Spleen (tissue), 11 donors: ENCODE data around the gene LRRC4C. TPM values are rescaled to one million over a fixed set of nuclear protein-coding genes. Genes with fewer than 3 reads are reported as not detected.

Experiments
- DNase-seq: peaks from one replicate; pipeline ENCODE4 v3.0.0-alpha.2; 2020
- H3K27ac ChIP-seq, 8 donors: fragments of 200-600 bp; sonication (generic) in 7 of 8; 1 replicate in 4 of 8; 2 replicates in 4 of 8; pipeline versions ENCODE4 v1.5.0 to v1.8.0; 2016 to 2021; ENCODE audit warnings: inconsistent platforms in 4 of 8, mild to moderate bottlenecking in 4 of 8, moderate library complexity in 1 of 8
- H3K27me3 ChIP-seq, 7 donors: fragments of 200-600 bp; sonication (generic) in 6 of 7; replicated peaks in 1 of 7; 1 replicate in 4 of 7; 2 replicates in 3 of 7; pipeline versions ENCODE4 v1.5.0 to v1.8.0; 2016 to 2021; ENCODE audit warnings: inconsistent platforms in 3 of 7, mild to moderate bottlenecking in 1 of 7
- H3K36me3 ChIP-seq, 6 donors: fragments of 200-600 bp; sonication (generic) in 5 of 6; 1 replicate in 4 of 6; 2 replicates in 2 of 6; pipeline versions ENCODE4 v1.5.0 to v1.8.0; 2016 to 2021; ENCODE audit warnings: inconsistent platforms in 2 of 6
- H3K4me1 ChIP-seq, 6 donors: fragments of 200-600 bp; sonication (generic) in 5 of 6; 1 replicate in 3 of 6; 2 replicates in 3 of 6; pipeline versions ENCODE4 v1.5.0 to v1.8.0; 2016 to 2021; ENCODE audit warnings: inconsistent platforms in 3 of 6
- H3K4me3 ChIP-seq, 8 donors: fragments of 200-600 bp; sonication (generic) in 7 of 8; 1 replicate in 4 of 8; 2 replicates in 4 of 8; pipeline versions ENCODE4 v1.5.0 to v1.8.0; 2016 to 2021; ENCODE audit warnings: inconsistent platforms in 4 of 8, mild to moderate bottlenecking in 4 of 8, moderate library complexity in 2 of 8
- H3K9me3 ChIP-seq, 8 donors: fragments of 200-600 bp; sonication (generic) in 7 of 8; 1 replicate in 4 of 8; 2 replicates in 4 of 8; pipeline versions ENCODE4 v1.5.0 to v1.8.0; 2016 to 2021; ENCODE audit warnings: inconsistent platforms in 4 of 8
- POLR2A ChIP-seq, 3 donors: fragments of 450-650 bp; IDR thresholded peaks; one replicate each; pipeline ENCODE4 v1.5.1; 2017; ENCODE audit warnings: antibody characterized with exemption in 3 of 3, mild to moderate bottlenecking in 1 of 3
- POLR2AphosphoS5 ChIP-seq, 3 donors: sonication (generic); formaldehyde crosslinking; IDR thresholded peaks; one replicate each; pipeline ENCODE4 v1.5.1; 2017; ENCODE audit warnings: antibody characterized with exemption in 3 of 3
- WGBS, 5 donors: extraction: QIAGEN DNeasy Blood & Tissue Kit in 3 of 5; methylation state at CpG; one replicate each; pipeline versions ENCODE4 v1.1.5 to v1.1.7; 2013 to 2018; 5-methylcytosine and 5-hydroxymethylcytosine counted together
- intact Hi-C: fragments of 100-400 bp; cut with DNase I; formaldehyde crosslinking; loops from one replicate; pipeline ENCODE4 v1.15.0; 2023; ENCODE audit warnings: low total_unique reads
- polyA plus RNA-seq, 3 donors: library from polyadenylated mRNA; stranded (reverse); fragments of 200-250 nt; gene quantifications; one replicate each; pipeline ENCODE4 v1.2.1, GENCODE V29; 2013
- total RNA-seq, 7 donors: library from RNA; depleted of rRNA in 3 of 7; stranded (reverse); fragments of >200 nt in 3 of 7; fragmentation: NEBNext Ultra II Directional in 4 of 7; extraction: Animal tissue kit (Norgen Biotek cat#: 25700) in 4 of 7; gene quantifications; one replicate each; pipeline versions ENCODE4 v1.1.0 to v1.2.1, GENCODE V29; 2016 to 2021
- TF ChIP-seq, protein P1 (sequence below), 11 experiments: fragments of 200-600 bp in 7 of 11; fragments of 450-650 bp in 4 of 11; sonication (generic) in 4 of 11; IDR thresholded peaks in 8 of 11; conservative IDR thresholded peaks in 3 of 11; 1 replicate in 7 of 11; 2 replicates in 4 of 11; pipeline versions ENCODE4 v1.4.0 to v1.8.0; 2016 to 2021; ENCODE audit warnings: antibody characterized with exemption in 11 of 11, inconsistent platforms in 4 of 11, mild to moderate bottlenecking in 1 of 11
- donor health status: healthy with polysubstance abuse.
- donor health status: DM: no; HTN: no; CAD: no; lungs with moderate emphysema.
- donor health status: DM: no; HTN: no; CAD: no.
- donor health status: Bipolar disorder and iron deficiency.
- donor health status: healthy.
- donor health status: DM: no; HTN: no; CAD: no.
- donor health status: DM: yes; HTN: yes; CAD: no.

Gene LRRC4C
- total and polyA plus RNA-seq, 10 donors = 0.15 to 8.9 (median 1.9) TPM

- 8 to 34% (median 19%) methylated on average over 1 of the region's 1 CpG for WGBS, 5 donors
- H3K4me1 ChIP-seq = no peaks in the 10 kb centered on the region
Observed at GRCh38 chr11:40125054-40125453, 1334.4 kb downstream of the LRRC4C start.

DNA sequence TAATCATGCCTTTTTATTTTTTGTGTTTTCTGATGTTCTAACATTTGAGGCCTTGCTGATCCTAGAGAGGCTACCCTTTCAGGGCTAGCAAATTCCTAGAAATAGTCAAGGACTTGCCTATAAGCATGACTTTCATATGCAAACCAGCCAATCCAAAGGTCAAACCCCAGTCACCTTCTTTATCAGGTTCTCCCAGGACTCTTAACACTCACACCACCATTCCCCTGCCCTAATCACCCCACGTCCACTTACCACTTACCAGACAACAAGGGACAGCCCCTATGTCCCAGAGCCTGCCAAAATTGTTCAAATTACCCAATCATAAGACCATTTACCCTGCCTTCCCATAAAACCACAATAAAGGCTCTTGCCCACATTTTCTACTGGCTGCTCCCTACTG, 1339.8 kb downstream of the LRRC4C start:
- intact Hi-C loops = no loop called here
- no peaks in the 10 kb centered on the region for H3K4me1 ChIP-seq

More at GRCh38 chr11:40125054-40125453, 1334.4 kb downstream of the LRRC4C start:
- Histone ChIP-seq H3K27me3 (no peaks in the 10 kb centered on the region), H3K36me3 (no peaks in the 10 kb centered on the region), H3K4me3 (no peak overlapping the region), H3K9me3 (peaks cover 0 to 15% (median 9%) of the 10 kb centered on the region in 8 donors), H3K27ac (no peak overlapping the region)
- intact Hi-C loops = no loop called here
- no peak for DNase-seq
- TF ChIP-seq POLR2A (IDR thresholded peaks at IDR 0.05) = no peak
- TF ChIP-seq, protein P1, sequence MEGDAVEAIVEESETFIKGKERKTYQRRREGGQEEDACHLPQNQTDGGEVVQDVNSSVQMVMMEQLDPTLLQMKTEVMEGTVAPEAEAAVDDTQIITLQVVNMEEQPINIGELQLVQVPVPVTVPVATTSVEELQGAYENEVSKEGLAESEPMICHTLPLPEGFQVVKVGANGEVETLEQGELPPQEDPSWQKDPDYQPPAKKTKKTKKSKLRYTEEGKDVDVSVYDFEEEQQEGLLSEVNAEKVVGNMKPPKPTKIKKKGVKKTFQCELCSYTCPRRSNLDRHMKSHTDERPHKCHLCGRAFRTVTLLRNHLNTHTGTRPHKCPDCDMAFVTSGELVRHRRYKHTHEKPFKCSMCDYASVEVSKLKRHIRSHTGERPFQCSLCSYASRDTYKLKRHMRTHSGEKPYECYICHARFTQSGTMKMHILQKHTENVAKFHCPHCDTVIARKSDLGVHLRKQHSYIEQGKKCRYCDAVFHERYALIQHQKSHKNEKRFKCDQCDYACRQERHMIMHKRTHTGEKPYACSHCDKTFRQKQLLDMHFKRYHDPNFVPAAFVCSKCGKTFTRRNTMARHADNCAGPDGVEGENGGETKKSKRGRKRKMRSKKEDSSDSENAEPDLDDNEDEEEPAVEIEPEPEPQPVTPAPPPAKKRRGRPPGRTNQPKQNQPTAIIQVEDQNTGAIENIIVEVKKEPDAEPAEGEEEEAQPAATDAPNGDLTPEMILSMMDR (IDR thresholded peaks at IDR 0.05 in 8 of 11, conservative IDR thresholded peaks at IDR 0.05 in 3 of 11) = peak in 1 of 11 experiments; percentile 8

DNA sequence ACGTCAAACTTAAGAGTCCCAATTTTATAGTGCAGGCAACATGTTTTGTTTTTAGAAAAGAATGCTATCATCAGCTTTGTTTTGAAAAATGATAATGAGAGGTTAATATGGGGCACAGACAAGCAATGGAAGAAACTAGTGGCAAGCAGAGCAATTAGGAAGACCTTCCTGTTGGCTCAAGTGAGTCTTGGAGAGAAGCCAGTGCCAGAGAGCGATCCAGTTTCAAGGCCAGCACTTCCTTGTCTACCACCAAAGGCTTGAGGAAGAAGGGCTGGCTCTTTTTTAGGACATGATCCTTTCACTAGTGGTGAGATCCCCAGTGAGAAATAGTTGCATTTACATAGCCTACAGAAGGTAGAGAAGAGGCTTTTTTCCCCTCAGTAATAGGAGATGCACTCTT, 1340.7 kb downstream of the LRRC4C start:
- Histone ChIP-seq H3K27ac (no peak overlapping the region), H3K27me3 (no peaks in the 10 kb centered on the region), H3K4me3 (no peak overlapping the region), H3K4me1 (no peaks in the 10 kb centered on the region), H3K36me3 (no peaks in the 10 kb centered on the region), H3K9me3 (peaks cover 0 to 16% (median 9%) of the 10 kb centered on the region in 8 donors)
- WGBS, 5 donors = 49 to 59% (median 56%) methylated on average over 2 of the region's 2 CpGs
- intact Hi-C loops = no loop called here
- no peak for DNase-seq
- TF ChIP-seq POLR2A (IDR thresholded peaks at IDR 0.05) = no peak
- no peak for TF ChIP-seq POLR2AphosphoS5 (IDR thresholded peaks at IDR 0.05)
- TF ChIP-seq, protein P1 (IDR thresholded peaks at IDR 0.05 in 8 of 11, conservative IDR thresholded peaks at IDR 0.05 in 3 of 11) = no peak

More for the DNA sequence above, 1339.8 kb downstream of the LRRC4C start:
- Histone ChIP-seq H3K36me3 (no peaks in the 10 kb centered on the region), H3K27ac (no peak overlapping the region), H3K27me3 (no peaks in the 10 kb centered on the region), H3K4me3 (no peak overlapping the region), H3K9me3 (peaks cover 0 to 18% (median 13%) of the 10 kb centered on the region in 8 donors)
- no peak for DNase-seq
- no peak for TF ChIP-seq POLR2A (IDR thresholded peaks at IDR 0.05)
- no peak for TF ChIP-seq POLR2AphosphoS5 (IDR thresholded peaks at IDR 0.05)
- TF ChIP-seq, protein P1 (IDR thresholded peaks at IDR 0.05 in 8 of 11, conservative IDR thresholded peaks at IDR 0.05 in 3 of 11) = no peak
- 50 to 83% (median 62%) methylated on average over 1 of the region's 1 CpG for WGBS, 5 donors

DNA sequence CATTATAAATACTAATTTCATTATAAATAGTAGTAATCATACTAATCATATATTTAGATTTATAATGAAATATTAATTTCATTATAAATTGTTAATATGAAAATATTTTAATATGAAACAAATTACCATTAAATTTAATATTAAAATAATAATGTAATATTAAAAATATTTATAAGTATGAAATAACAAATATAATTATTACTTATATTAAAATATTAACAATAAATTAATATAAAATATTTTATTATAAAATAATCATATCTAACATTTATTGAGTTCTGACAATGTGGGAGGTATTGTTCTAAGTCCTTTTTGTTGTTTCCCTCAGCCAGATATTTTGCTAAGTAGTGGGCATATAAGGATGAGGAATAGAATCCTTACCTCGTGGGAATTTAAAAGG, 1341.4 kb downstream of the LRRC4C start:
- TF ChIP-seq POLR2A (IDR thresholded peaks at IDR 0.05) (no peak), POLR2AphosphoS5 (IDR thresholded peaks at IDR 0.05) (no peak)
- TF ChIP-seq, protein P1 (IDR thresholded peaks at IDR 0.05 in 8 of 11, conservative IDR thresholded peaks at IDR 0.05 in 3 of 11) = no peak
- intact Hi-C loops = no loop called here
- peaks cover 0 to 10% (median 3%) of the 10 kb centered on the region in 8 donors for H3K9me3 ChIP-seq

More for the DNA sequence above, 1341.4 kb downstream of the LRRC4C start:
- Histone ChIP-seq H3K27ac (no peak overlapping the region), H3K36me3 (no peaks in the 10 kb centered on the region), H3K27me3 (no peaks in the 10 kb centered on the region), H3K4me3 (no peak overlapping the region), H3K4me1 (no peaks in the 10 kb centered on the region)
- no peak for DNase-seq
- 64 to 78% (median 68%) methylated on average over 1 of the region's 1 CpG for WGBS, 5 donors
